DMS114 treated with DMSO at 0.1 percent for 48 hours (cell line): ENCODE results near the gene GSG1L.

Source experiments
- DNase-seq: peaks from one replicate; lab custom pipeline; 2025; ENCODE audit not compliant: unreplicated experiment; lab: John Stamatoyannopoulos, UW

GSG1L gene

DNA sequence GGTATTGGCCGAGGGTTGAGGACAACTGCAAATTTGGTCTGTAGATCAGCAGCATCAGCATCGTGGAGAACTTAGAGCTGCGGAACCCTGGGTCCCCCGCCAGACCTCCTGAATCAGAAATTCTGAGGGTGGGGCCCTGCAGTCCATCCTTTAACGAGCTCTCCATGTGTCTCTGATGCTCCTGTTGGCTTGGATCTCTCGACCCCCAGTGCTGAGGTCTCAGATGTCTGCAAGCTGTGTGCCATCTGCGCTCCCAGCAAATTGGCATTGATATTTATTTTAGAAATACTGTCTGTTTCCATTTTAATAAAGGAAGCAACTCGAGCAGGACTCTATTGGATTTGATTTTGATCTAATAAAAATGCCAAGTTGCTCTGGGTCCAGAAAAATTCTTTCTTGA is 263.6 kb downstream of the GSG1L start:
- DNase-seq: no peak

DNA sequence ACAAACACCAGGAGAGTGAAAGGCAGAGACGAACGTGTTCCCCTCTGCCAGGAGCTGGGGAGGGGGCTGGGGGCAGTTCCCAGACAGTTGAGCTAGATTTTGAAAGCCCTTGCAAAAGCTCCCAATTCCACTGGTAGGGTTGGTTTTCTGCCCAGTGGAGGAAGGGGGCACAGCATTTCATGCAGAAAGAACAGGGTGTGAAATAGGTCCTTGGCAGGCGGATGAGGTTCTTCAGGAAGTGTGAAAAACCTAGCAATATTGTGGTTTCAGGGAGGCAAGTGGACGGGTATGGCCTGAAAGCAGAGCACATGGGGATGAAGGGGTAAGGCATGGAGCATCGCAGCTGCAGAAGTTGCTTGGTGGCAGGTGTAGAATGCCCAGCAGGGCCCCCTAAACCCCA is 265.3 kb downstream of the GSG1L start:
- no peak for DNase-seq

DNA sequence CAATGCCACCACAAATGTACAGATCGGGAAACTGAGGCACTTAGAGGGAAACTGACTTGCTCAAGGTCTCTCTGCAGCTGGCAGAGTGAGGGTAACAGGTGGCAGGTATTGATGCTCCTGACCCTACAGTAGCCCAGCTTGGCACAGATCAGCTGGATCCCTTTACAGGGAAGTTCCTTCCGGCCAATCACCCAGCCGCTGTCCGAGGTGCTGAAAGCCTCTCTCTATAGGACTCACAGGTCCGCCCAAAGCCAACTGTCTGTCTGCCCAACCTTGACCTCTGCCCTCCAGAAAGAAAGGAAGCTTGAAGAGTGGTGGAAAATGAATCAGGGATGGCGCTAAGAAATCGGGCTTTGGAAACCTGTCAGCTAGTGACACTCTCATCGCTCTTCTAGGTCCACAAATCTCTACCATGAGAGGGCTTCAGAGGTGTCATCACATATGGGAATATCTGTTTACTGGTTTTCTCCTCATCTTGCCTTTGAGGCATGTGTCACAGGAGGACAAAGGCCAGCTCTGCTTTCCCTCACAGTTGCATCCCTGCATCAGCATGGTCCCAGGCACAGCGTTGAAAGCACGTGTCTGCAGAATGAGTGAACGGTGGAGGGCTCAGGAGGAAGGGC is 267.4 kb downstream of the GSG1L start:
- no peak for DNase-seq

- DNase-seq: no peak
These were observed 270.3 kb downstream of the GSG1L start for GRCh38 chr16:27793249-27793622.

DNA sequence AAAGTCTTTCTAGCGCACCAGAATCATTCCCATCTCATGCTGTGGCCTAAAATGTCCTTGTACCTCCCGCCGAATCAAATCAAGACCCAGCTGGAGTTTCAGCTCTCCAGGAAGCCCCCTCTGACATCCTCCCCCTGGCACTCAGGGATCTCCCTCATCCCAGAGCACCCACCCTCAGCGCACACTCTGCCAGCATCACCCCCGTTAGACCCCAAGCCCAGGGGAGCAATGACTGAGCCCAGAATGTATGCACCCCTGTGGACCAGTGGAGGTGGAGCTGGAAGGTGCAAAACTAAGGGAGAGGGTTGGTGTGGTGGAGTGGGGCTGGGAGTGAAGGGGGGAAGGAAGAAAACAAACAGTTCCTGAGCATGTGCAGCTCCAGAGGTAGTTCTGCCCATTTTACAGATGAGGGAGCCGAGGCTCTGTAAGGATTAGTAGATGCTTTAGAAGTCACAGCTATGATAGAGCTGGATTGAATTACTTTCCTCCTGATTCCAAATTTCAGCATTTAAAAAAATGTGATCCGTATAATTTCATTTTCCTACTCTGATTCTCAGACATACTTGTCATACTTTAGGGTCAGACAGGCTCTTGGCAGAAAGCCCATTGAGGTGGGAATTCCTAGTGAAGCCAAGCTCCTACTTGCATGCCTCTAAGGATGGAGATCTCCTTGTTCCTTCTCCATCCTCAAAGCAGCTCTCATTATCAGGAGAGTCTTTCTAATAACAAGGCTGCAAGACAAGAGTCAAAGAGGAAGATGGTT is 270.8 kb downstream of the GSG1L start:
- DNase-seq: no peak

DNA sequence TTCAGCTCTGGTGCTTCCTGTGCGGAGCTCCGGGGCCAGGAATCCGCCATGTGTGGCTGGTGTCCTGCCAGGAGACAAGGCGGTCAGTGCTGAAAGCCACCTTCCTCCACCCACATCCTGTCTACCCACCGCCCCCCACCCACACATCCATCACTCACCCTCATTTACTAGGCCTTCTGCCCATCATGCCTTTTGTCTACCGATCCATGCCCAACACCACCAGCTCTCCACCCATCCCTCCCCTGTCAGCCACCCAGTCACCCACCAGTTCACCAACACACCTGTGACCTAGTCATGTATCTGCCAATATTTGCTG is 272.2 kb downstream of the GSG1L start:
- no peak for DNase-seq

- no peak for DNase-seq
These were observed 272.7 kb downstream of the GSG1L start for GRCh38 chr16:27790546-27791403.

DNA sequence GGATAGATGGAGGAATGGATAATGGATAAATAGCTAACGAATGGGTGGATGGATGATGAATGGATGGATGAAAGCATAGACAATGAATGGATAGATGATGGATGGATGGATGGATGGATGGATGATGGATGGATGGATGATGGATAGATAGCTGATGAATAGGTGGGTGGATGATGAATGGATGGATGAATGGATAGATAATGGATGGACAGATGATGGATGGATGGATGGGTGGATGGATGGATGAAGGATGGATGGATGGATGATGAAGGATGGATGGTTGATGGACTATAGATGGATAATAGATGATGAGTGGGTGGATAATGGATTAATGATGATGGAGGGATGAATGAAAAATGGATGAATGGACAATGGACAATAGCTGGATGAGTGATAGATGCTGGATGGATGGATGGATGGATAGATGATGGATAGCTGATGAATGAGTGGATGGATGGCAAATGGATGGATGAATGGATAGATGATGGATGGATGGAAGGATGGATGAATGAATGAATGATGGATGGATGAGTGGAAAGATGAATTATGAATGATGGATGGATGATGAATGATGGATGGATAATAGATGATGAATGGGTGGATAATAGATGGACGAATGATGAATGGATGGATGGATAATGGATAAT is 273.8 kb downstream of the GSG1L start:
- DNase-seq: no peak

DNA sequence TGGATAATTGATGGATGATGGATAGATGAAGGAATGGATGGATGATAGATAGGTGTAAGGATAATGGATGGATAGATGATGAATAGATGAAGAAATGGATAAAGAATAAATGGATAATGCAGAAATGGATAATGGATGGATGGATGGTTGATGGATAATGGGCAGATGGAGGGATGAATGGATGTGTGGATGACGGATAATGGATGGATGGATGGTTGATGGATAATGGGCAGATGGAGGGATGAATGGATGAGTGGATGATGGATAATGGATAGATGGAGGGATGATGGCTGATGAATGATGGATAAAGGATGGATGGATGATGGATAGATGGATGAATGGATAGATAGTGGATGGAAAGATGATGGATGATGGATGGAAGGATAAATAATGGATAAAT is 274.4 kb downstream of the GSG1L start:
- no peak for DNase-seq

DNA sequence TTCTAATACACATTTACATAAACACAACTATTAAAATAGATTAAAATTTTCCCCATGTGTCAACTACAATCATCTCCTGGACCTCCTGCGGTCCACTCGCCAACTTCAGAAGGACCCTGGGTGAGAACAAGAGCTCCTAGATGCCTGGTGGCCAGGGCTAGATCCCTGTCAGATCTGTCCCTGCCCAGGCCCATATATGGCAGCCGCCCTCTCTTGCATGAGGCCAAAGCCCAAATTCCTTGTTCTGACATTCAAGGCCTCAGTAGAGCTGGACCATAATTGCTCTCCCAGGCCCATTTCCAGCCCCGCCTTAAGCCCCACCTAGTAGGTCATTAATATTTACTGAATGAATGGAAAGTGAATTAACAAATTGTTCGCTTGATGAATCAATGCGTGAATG is 275.8 kb downstream of the GSG1L start:
- DNase-seq: no peak

DNA sequence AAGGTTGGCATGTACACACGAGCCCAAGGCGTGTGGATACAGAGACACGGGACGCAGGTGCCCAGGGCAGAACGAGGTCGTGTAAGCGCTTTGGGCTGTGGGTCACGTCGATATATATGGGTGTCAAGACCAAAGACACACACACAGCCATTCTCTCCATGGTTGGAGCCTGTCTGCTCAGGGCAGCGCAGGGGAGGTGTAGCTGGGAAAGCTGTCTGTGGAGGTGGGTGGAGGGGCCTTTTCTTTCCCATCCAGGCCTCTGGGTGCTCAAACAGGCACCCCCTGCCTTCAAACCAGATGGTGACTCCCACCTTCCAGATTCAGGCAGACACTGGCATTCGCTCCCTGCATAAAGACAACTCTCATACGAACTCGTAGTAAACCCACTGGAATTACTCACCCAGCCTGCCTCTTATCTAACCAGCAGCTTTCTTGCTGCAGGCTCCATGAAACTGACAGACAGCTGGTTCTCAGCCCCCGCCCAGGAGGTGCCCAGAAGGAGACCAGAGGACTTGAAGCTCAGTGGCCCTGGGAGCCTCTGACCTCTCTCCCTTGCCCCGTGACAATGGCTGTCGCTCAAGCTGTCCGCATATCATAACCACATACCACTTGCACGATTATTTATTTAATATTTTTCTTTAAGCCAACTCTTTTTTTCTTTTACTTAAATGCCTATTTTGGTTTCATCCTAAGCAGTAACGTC is 276.4 kb downstream of the GSG1L start:
- no peak for DNase-seq

- DNase-seq: no peak
These were observed 277.1 kb downstream of the GSG1L start for GRCh38 chr16:27786221-27786922.

- no peak for DNase-seq
These were observed 278.2 kb downstream of the GSG1L start for GRCh38 chr16:27785307-27785678.

GRCh38 chr16:27784351-27785306 is 278.9 kb downstream of the GSG1L start:
- no peak for DNase-seq

DNA sequence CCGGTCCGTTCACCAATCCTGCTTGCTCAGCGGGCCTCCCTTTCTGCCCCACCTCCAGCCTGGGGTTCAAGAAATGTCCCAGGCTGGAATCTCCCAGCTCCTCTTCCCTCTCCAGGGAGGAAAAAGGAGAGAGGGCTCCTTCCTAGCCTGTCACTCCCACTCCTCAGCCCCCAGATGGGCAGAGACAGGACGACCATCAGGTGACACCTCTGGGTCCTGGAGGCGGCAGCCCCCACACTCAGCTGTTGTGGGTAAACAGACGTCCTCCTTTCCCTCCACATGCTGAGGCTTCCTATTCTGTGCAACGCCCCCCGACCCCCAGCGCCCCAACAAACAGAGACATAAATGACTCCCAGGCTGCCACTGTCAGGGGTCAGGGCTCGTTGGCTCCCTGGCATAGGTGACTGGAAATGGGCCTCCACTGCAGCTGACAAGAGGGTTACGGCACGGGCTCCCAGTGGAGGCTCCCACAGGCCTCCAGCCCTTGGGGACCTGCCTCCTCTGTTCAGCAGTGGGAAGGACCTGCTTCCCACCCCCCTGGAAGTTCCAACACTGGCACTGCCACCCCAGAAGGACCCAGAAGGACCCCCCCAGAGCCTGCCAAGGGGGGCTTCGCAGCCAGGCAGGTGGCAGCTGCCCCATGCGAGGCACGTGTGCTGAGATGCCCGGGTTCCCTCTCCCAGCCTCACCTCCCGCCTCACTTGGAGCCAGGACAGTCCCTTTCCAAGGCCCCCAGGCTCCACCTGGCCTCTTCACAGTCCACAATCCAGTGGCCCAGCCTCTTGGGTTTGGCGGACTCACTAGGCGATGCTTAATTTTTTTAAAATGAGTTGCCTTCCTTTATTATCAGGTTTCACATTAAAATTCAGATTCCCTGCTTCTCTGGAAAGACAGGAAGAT is 281.3 kb downstream of the GSG1L start:
- DNase-seq: no peak

- DNase-seq: no peak
These were observed 282.4 kb downstream of the GSG1L start for GRCh38 chr16:27781195-27781524.

DNA sequence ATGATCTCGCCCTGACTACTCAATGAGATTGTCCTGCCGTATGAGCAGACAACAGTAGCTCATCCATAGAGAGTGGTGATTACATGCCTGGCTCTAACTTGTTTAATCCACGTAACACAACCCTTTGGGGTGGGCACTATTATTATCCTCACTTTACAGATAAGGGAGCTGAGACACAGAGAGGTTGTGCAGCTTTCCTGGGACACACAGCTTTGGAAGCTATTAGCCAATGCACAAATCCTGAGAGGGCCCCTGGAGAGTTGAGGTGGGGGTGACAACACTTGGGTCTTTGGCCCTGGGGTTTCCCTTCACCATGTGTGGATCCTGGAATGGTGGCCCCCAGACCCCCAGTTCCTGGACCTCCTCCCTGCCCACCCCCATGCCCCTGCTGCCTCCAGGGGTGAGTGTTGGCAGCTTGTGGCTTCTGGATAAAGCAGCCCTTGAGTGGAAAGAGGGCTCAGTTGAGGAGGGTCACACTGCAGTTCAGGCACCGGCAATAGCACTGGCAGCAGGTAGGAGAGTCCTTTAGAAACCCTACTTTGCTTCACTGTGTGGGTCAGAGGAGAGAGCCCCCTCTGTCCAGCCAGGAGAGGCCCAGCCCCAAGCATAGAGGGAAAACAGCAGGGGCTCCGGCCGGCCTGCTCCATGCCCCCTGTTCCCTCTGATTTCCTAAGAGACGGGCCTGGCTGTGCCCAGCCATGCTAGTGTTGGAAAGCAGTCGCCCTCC is 282.9 kb downstream of the GSG1L start:
- DNase-seq: no peak

GRCh38 chr16:27779641-27780164 is 283.8 kb downstream of the GSG1L start:
- peak; percentile 9 for DNase-seq
